MM.1S (cell line): ENCODE results near the gene FASLG.

ENCODE experiments used
- EZH2phosphoT487 ChIP-seq: fragments of 300-600 bp; sonication (generic); IDR thresholded peaks from 2 replicates; pipeline ENCODE4 v1.6.1; 2018; ENCODE audit warnings: antibody characterized with exemption, low read length
- TF ChIP-seq, protein P1 (sequence below): fragments of 300-600 bp; sonication (generic); IDR thresholded peaks from 2 replicates; pipeline ENCODE4 v1.5.1; 2016; ENCODE audit warnings: antibody characterized with exemption, low read length, mixed read lengths

GRCh38 chr1:172658871-172659453, at the start of gene FASLG:
- TF ChIP-seq, protein P1, sequence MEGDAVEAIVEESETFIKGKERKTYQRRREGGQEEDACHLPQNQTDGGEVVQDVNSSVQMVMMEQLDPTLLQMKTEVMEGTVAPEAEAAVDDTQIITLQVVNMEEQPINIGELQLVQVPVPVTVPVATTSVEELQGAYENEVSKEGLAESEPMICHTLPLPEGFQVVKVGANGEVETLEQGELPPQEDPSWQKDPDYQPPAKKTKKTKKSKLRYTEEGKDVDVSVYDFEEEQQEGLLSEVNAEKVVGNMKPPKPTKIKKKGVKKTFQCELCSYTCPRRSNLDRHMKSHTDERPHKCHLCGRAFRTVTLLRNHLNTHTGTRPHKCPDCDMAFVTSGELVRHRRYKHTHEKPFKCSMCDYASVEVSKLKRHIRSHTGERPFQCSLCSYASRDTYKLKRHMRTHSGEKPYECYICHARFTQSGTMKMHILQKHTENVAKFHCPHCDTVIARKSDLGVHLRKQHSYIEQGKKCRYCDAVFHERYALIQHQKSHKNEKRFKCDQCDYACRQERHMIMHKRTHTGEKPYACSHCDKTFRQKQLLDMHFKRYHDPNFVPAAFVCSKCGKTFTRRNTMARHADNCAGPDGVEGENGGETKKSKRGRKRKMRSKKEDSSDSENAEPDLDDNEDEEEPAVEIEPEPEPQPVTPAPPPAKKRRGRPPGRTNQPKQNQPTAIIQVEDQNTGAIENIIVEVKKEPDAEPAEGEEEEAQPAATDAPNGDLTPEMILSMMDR, result no peak
- TF ChIP-seq EZH2phosphoT487, result no peak
